ENCODE data around the gene BCAR1.
"Not testable (repeated sequence)": the region's sequence is repeated elsewhere in the genome, so short reads cannot be mapped to it uniquely, and the experiment has no call there.

The BCAR1 gene

GRCh38 chr16:75225092-75225491 lies 26.3 kb downstream of the BCAR1 start:
- H3K36me3 ChIP-seq = peaks cover 12% of the 10 kb centered on the region
- H3K9me3 ChIP-seq = no peaks in the 10 kb centered on the region
- no peak for DNase-seq
- TF ChIP-seq CTCF (IDR thresholded peaks at IDR 0.05; ENCODE audit: low read depth, low read length) = no peak
- H3K4me1 ChIP-seq = no peaks in the 10 kb centered on the region
- peaks cover 6% of the 10 kb centered on the region for H3K27me3 ChIP-seq
- H3K4me3 ChIP-seq (ENCODE audit: low read depth, low read length) = no peak overlapping the region

GRCh38 chr16:75224306-75225082 lies 26.9 kb downstream of the BCAR1 start:
- no peak for TF ChIP-seq CTCF (IDR thresholded peaks at IDR 0.05; ENCODE audit: low read depth, low read length)
- Histone ChIP-seq H3K4me1 (no peaks in the 10 kb centered on the region), H3K9me3 (no peaks in the 10 kb centered on the region), H3K4me3 (ENCODE audit: low read depth, low read length) (no peak overlapping the region), H3K27me3 (peaks cover 6% of the 10 kb centered on the region), H3K36me3 (peaks cover 6% of the 10 kb centered on the region)
- DNase-seq = no peak

- not testable (repeated sequence) for H3K9me3 ChIP-seq; H3K27me3 ChIP-seq; H3K4me1 ChIP-seq; DNase-seq; H3K36me3 ChIP-seq; H3K4me3 ChIP-seq (ENCODE audit: low read depth, low read length)
Observed at GRCh38 chr16:75223129-75223528, 28.3 kb downstream of the BCAR1 start.

- peaks cover 6% of the 10 kb centered on the region for H3K27me3 ChIP-seq
- no peak for TF ChIP-seq CTCF (IDR thresholded peaks at IDR 0.05; ENCODE audit: low read depth, low read length)
Observed at GRCh38 chr16:75222271-75222783, 29.1 kb downstream of the BCAR1 start.

GRCh38 chr16:75219838-75220237 lies 31.6 kb downstream of the BCAR1 start:
- H3K27me3 ChIP-seq = peaks cover 3% of the 10 kb centered on the region
- H3K4me1 ChIP-seq = no peaks in the 10 kb centered on the region
- DNase-seq = no peak
- H3K36me3 ChIP-seq = no peaks in the 10 kb centered on the region
- no peak overlapping the region for H3K4me3 ChIP-seq (ENCODE audit: low read depth, low read length)
- no peak for TF ChIP-seq CTCF (IDR thresholded peaks at IDR 0.05; ENCODE audit: low read depth, low read length)
- no peaks in the 10 kb centered on the region for H3K9me3 ChIP-seq

More at GRCh38 chr16:75222271-75222783, 29.1 kb downstream of the BCAR1 start:
- no peaks in the 10 kb centered on the region for H3K9me3 ChIP-seq
- H3K4me3 ChIP-seq (ENCODE audit: low read depth, low read length) = no peak overlapping the region
- no peaks in the 10 kb centered on the region for H3K36me3 ChIP-seq
- DNase-seq = no peak
- no peaks in the 10 kb centered on the region for H3K4me1 ChIP-seq

- no peak for TF ChIP-seq CTCF (IDR thresholded peaks at IDR 0.05; ENCODE audit: low read depth, low read length)
- H3K36me3 ChIP-seq = no peaks in the 10 kb centered on the region
- H3K27me3 ChIP-seq = peaks cover 2% of the 10 kb centered on the region
- H3K9me3 ChIP-seq = no peaks in the 10 kb centered on the region
- no peak overlapping the region for H3K4me3 ChIP-seq (ENCODE audit: low read depth, low read length)
- H3K4me1 ChIP-seq = no peaks in the 10 kb centered on the region
- no peak for DNase-seq
Observed at GRCh38 chr16:75219088-75219487, 32.3 kb downstream of the BCAR1 start.
